ENCODE measurements around the gene P2RX1. TPM values are rescaled to one million over a fixed set of nuclear protein-coding genes. Genes with fewer than 3 reads are reported as not detected.

Gene P2RX1
- total and polyA plus RNA-seq, 7 donors: 0.46 to 55.9 (median 4.3) TPM

GRCh38 chr17:3877220-3877619 is 39.0 kb downstream of the P2RX1 start:
- no peaks in the 10 kb centered on the region for H3K4me1 ChIP-seq
- intact Hi-C loops (cut with DNase I): no loop called here
- WGBS, 2 donors: 73 to 85% methylated on average over 8 of the region's 8 CpGs

GRCh38 chr17:3875317-3875716 is 40.9 kb downstream of the P2RX1 start:
- H3K4me1 ChIP-seq: no peaks in the 10 kb centered on the region
- H3K9me3 ChIP-seq: no peaks in the 10 kb centered on the region
- intact Hi-C loops (cut with DNase I): no loop called here
- peaks cover 11 to 53% (median 33%) of the 10 kb centered on the region in 4 donors for H3K36me3 ChIP-seq
- WGBS, 2 donors: 93 to 96% methylated on average over 7 of the region's 7 CpGs
- DNase-seq: no peak
- no peaks in the 10 kb centered on the region for H3K27me3 ChIP-seq
- H3K27ac ChIP-seq: no peak overlapping the region
- TF ChIP-seq CTCF (IDR thresholded peaks at IDR 0.05) (no peak), EP300 (IDR thresholded peaks at IDR 0.05) (no peak), POLR2A (IDR thresholded peaks at IDR 0.05) (no peak), POLR2AphosphoS5 (IDR thresholded peaks at IDR 0.05) (no peak)
- H3K4me3 ChIP-seq: no peak overlapping the region

More at GRCh38 chr17:3877220-3877619, 39.0 kb downstream of the P2RX1 start:
- Histone ChIP-seq H3K27ac (no peak overlapping the region), H3K36me3 (peaks cover 7 to 58% (median 31%) of the 10 kb centered on the region in 4 donors), H3K4me3 (no peak overlapping the region), H3K27me3 (no peaks in the 10 kb centered on the region), H3K9me3 (no peaks in the 10 kb centered on the region)
- no peak for TF ChIP-seq CTCF (IDR thresholded peaks at IDR 0.05)
- no peak for TF ChIP-seq POLR2A (IDR thresholded peaks at IDR 0.05)
- no peak for TF ChIP-seq EP300 (IDR thresholded peaks at IDR 0.05)
- no peak for TF ChIP-seq POLR2AphosphoS5 (IDR thresholded peaks at IDR 0.05)
- DNase-seq: no peak

- H3K9me3 ChIP-seq: no peaks in the 10 kb centered on the region
- no peak overlapping the region for H3K4me3 ChIP-seq
- no peaks in the 10 kb centered on the region for H3K4me1 ChIP-seq
- peaks cover 11 to 53% (median 28%) of the 10 kb centered on the region in 4 donors for H3K36me3 ChIP-seq
- no peak for DNase-seq
- no peak for TF ChIP-seq CTCF (IDR thresholded peaks at IDR 0.05)
- TF ChIP-seq POLR2AphosphoS5 (IDR thresholded peaks at IDR 0.05): no peak
- TF ChIP-seq EP300 (IDR thresholded peaks at IDR 0.05): no peak
- no peak for TF ChIP-seq POLR2A (IDR thresholded peaks at IDR 0.05)
- WGBS, 2 donors: 94 to 97% methylated on average over 10 of the region's 10 CpGs
- no peaks in the 10 kb centered on the region for H3K27me3 ChIP-seq
- intact Hi-C loops (cut with DNase I): no loop called here
- no peak overlapping the region for H3K27ac ChIP-seq
Observed at GRCh38 chr17:3873862-3874261, 42.4 kb downstream of the P2RX1 start.

- Histone ChIP-seq H3K27me3 (no peaks in the 10 kb centered on the region), H3K36me3 (peaks cover 11 to 36% (median 23%) of the 10 kb centered on the region in 4 donors), H3K9me3 (no peaks in the 10 kb centered on the region), H3K4me3 (no peak overlapping the region), H3K4me1 (no peaks in the 10 kb centered on the region), H3K27ac (no peak overlapping the region)
- TF ChIP-seq CTCF (IDR thresholded peaks at IDR 0.05) (no peak), POLR2A (IDR thresholded peaks at IDR 0.05) (no peak), EP300 (IDR thresholded peaks at IDR 0.05) (no peak), POLR2AphosphoS5 (IDR thresholded peaks at IDR 0.05) (no peak)
- 19 to 39% methylated on average over 11 of the region's 11 CpGs for WGBS, 2 donors
- intact Hi-C loops (cut with DNase I): no loop called here
- DNase-seq: no peak
Observed at GRCh38 chr17:3870871-3871306, 45.4 kb downstream of the P2RX1 start.

- TF ChIP-seq EP300 (IDR thresholded peaks at IDR 0.05): no peak
- no peak for TF ChIP-seq POLR2A (IDR thresholded peaks at IDR 0.05)
- TF ChIP-seq POLR2AphosphoS5 (IDR thresholded peaks at IDR 0.05): no peak
- TF ChIP-seq CTCF (IDR thresholded peaks at IDR 0.05): no peak
- 82 to 85% methylated on average over 11 of the region's 11 CpGs for WGBS, 2 donors
- no peak for DNase-seq
- no peak overlapping the region for H3K27ac ChIP-seq
- no peaks in the 10 kb centered on the region for H3K9me3 ChIP-seq
- H3K4me3 ChIP-seq: no peak overlapping the region
- intact Hi-C loops (cut with DNase I): loop anchor here (2.0 kb wide), 1 partner anchor 45 kb away; no protein-coding TSS in a partner anchor
- peaks cover 0 to 10% (median 7%) of the 10 kb centered on the region in 4 donors for H3K4me1 ChIP-seq
- H3K36me3 ChIP-seq: peaks cover 7 to 9% (median 8%) of the 10 kb centered on the region in 4 donors
- H3K27me3 ChIP-seq: no peaks in the 10 kb centered on the region
Observed at GRCh38 chr17:3867606-3868005, 48.7 kb downstream of the P2RX1 start.
